Measurements from ENCODE around the gene NEMP1. TPM values are rescaled to one million over a fixed set of nuclear protein-coding genes. Genes with fewer than 3 reads are reported as not detected.

NEMP1 gene
- total RNA-seq, 2 experiments from 2014 or later = 7.2 to 9.9 TPM

GRCh38 chr12:57088354-57089270 is 10.0 kb upstream of the NEMP1 start, which contains the start of gene NAB2:
TSS of gene NAB2 (plus strand) at chr12:57089114. CDS start at chr12:57089272, 158 bp downstream.
- POLR2A ChIA-PET = interaction anchor here (0.5 to 14.4 kb wide), 10 partner anchors 10 to 932 kb away, joined by 3 to 344 read pairs (median 5); partner anchors contain the start of genes NEMP1 and STAT6
- H3K4me3 ChIP-seq (ENCODE audit: low read length) = peak within 1 kb of the TSS; percentile 82
- Mint-ChIP-seq H3K27ac (peak within 1 kb of the TSS; percentile 98), H3K4me1 (ENCODE audit: low read depth) (peaks cover 69% of the 10 kb centered on the region), H3K9me3 (no peaks in the 10 kb centered on the region), H3K36me3 (ENCODE audit: low read depth) (peaks cover 55% of the 10 kb centered on the region), H3K4me3 (peak within 1 kb of the TSS; percentile 98), H3K27me3 (no peaks in the 10 kb centered on the region)
- TF ChIP-seq, protein P1, sequence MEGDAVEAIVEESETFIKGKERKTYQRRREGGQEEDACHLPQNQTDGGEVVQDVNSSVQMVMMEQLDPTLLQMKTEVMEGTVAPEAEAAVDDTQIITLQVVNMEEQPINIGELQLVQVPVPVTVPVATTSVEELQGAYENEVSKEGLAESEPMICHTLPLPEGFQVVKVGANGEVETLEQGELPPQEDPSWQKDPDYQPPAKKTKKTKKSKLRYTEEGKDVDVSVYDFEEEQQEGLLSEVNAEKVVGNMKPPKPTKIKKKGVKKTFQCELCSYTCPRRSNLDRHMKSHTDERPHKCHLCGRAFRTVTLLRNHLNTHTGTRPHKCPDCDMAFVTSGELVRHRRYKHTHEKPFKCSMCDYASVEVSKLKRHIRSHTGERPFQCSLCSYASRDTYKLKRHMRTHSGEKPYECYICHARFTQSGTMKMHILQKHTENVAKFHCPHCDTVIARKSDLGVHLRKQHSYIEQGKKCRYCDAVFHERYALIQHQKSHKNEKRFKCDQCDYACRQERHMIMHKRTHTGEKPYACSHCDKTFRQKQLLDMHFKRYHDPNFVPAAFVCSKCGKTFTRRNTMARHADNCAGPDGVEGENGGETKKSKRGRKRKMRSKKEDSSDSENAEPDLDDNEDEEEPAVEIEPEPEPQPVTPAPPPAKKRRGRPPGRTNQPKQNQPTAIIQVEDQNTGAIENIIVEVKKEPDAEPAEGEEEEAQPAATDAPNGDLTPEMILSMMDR (IDR thresholded peaks at IDR 0.05) = no peak
- ATAC-seq (ENCODE audit: poor library complexity) = peak; percentile 57
- peak within 1 kb of the TSS; percentile 99 for H3K27ac ChIP-seq (ENCODE audit: low read depth in 1 of 2, low read length in 2 of 2)
- no peaks in the 10 kb centered on the region for H3K27me3 ChIP-seq (ENCODE audit: control insufficient read depth in 1 of 2, insufficient read depth in 2 of 2, low read length in 2 of 2)
- H3K4me1 ChIP-seq (ENCODE audit: insufficient read depth, low read length) = peaks cover 71% of the 10 kb centered on the region
- DNase-seq = peak; percentile 85 to 99 (median 95)
- H3K36me3 ChIP-seq (ENCODE audit: insufficient read depth, low read length) = peaks cover 29% of the 10 kb centered on the region
- CTCF ChIA-PET = interaction anchor here (6.4 to 7.6 kb wide), 2 partner anchors 18 to 23 kb away, joined by 47 to 67 read pairs; partner anchors contain the start of gene STAT6
- intact Hi-C loops (cut with DNase I, micrococcal nuclease) = loop anchor here (1.0 to 10.0 kb wide), 3 partner anchors 9 to 454 kb away; partner anchors contain the start of genes STAT6 (in 2 of the 2) and BAZ2A (in 1 of the 2)
- no peaks in the 10 kb centered on the region for H3K9me3 ChIP-seq (ENCODE audit: control insufficient read depth in 1 of 2, insufficient read depth in 1 of 2, low read length in 2 of 2)

GRCh38 chr12:57087691-57088353 is 9.2 kb upstream of the NEMP1 start:
- Histone ChIP-seq H3K36me3 (ENCODE audit: insufficient read depth, low read length) (peaks cover 21% of the 10 kb centered on the region), H3K27me3 (ENCODE audit: control insufficient read depth in 1 of 2, insufficient read depth in 2 of 2, low read length in 2 of 2) (no peaks in the 10 kb centered on the region), H3K4me1 (ENCODE audit: insufficient read depth, low read length) (peaks cover 63% of the 10 kb centered on the region), H3K27ac (ENCODE audit: low read depth in 1 of 2, low read length in 2 of 2) (peak overlapping the region; percentile 99), H3K4me3 (ENCODE audit: low read length) (peak overlapping the region; percentile 82), H3K9me3 (ENCODE audit: control insufficient read depth in 1 of 2, insufficient read depth in 1 of 2, low read length in 2 of 2) (no peaks in the 10 kb centered on the region)
- H3K9me3 Mint-ChIP-seq = no peaks in the 10 kb centered on the region
- H3K4me1 Mint-ChIP-seq (ENCODE audit: low read depth) = peaks cover 63% of the 10 kb centered on the region
- H3K27me3 Mint-ChIP-seq = no peaks in the 10 kb centered on the region
- POLR2A ChIA-PET = interaction anchor here (1.2 to 14.4 kb wide), 8 partner anchors 10 to 401 kb away, joined by 3 to 344 read pairs (median 9); partner anchors contain the start of genes NEMP1 and STAT6
- DNase-seq = peak in 13 of 14 experiments; percentile 33 to 88 (median 66)
- H3K4me3 Mint-ChIP-seq = peak overlapping the region; percentile 98
- intact Hi-C loops (cut with DNase I, micrococcal nuclease) = loop anchor here (1.0 to 10.0 kb wide), 4 partner anchors 9 to 453 kb away; partner anchors contain the start of genes STAT6 (in 2 of the 2) and BAZ2A (in 1 of the 2)
- TF ChIP-seq, protein P1 (IDR thresholded peaks at IDR 0.05) = no peak
- H3K27ac Mint-ChIP-seq = peak overlapping the region; percentile 98
- CTCF ChIA-PET = interaction anchor here (0.6 to 2.0 kb wide), 2 partner anchors 18 to 24 kb away, joined by 4 to 12 read pairs; no protein-coding TSS in a partner anchor
- peak; percentile 39 for ATAC-seq (ENCODE audit: poor library complexity)
- H3K36me3 Mint-ChIP-seq (ENCODE audit: low read depth) = peaks cover 47% of the 10 kb centered on the region
